ENCODE results near the gene MRM3. TPM values are rescaled to one million over a fixed set of nuclear protein-coding genes. Genes with fewer than 3 reads are reported as not detected.
"Not testable (repeated sequence)": the region's sequence is repeated elsewhere in the genome, so short reads cannot be mapped to it uniquely, and the experiment has no call there.

MRM3 gene
- total RNA-seq, 2 donors from 2014 or later = 13.0 to 22.5 TPM

GRCh38 chr17:778096-778495 lies 4.1 kb upstream of the MRM3 start:
- no peaks in the 10 kb centered on the region for H3K27me3 ChIP-seq
- intact Hi-C loops (cut with DNase I) = no loop called here

GRCh38 chr17:784143-784542 lies 2.0 kb downstream of the MRM3 start:
- Histone ChIP-seq H3K9ac (ENCODE audit: low read depth in 2 of 2, low read length in 2 of 2) (no peak overlapping the region), H3K4me1 (peaks cover 9% of the 10 kb centered on the region), H3K9me3 (no peaks in the 10 kb centered on the region), H3K36me3 (peaks cover 8% of the 10 kb centered on the region), H3K27ac (no peak overlapping the region), H3K4me3 (no peak overlapping the region), H3K27me3 (no peaks in the 10 kb centered on the region)
- TF ChIP-seq CTCF (IDR thresholded peaks at IDR 0.05) = no peak
- intact Hi-C loops (cut with DNase I) = no loop called here
- DNase-seq = no peak

More at GRCh38 chr17:778096-778495, 4.1 kb upstream of the MRM3 start:
- no peak for DNase-seq
- Histone ChIP-seq H3K36me3 (no peaks in the 10 kb centered on the region), H3K9me3 (no peaks in the 10 kb centered on the region), H3K27ac (no peak overlapping the region), H3K9ac (ENCODE audit: low read depth in 2 of 2, low read length in 2 of 2) (no peak overlapping the region), H3K4me1 (peaks cover 5% of the 10 kb centered on the region), H3K4me3 (no peak overlapping the region)
- TF ChIP-seq CTCF (IDR thresholded peaks at IDR 0.05) = no peak

GRCh38 chr17:785901-786300 lies 3.7 kb downstream of the MRM3 start:
- intact Hi-C loops (cut with DNase I); H3K36me3 ChIP-seq; H3K9ac ChIP-seq (ENCODE audit: low read depth in 2 of 2, low read length in 2 of 2); H3K9me3 ChIP-seq; H3K27ac ChIP-seq; DNase-seq; H3K27me3 ChIP-seq; H3K4me3 ChIP-seq; H3K4me1 ChIP-seq: not testable (repeated sequence)

GRCh38 chr17:787641-788221 lies 5.6 kb downstream of the MRM3 start:
- no peak overlapping the region for H3K9ac ChIP-seq (ENCODE audit: low read depth in 2 of 2, low read length in 2 of 2)
- H3K27ac ChIP-seq = no peak overlapping the region
- no peak for TF ChIP-seq CTCF (IDR thresholded peaks at IDR 0.05)
- peaks cover 6% of the 10 kb centered on the region for H3K4me1 ChIP-seq
- H3K27me3 ChIP-seq = no peaks in the 10 kb centered on the region
- peaks cover 8% of the 10 kb centered on the region for H3K36me3 ChIP-seq
- no peak overlapping the region for H3K4me3 ChIP-seq
- intact Hi-C loops (cut with DNase I) = no loop called here
- no peak for DNase-seq
- no peaks in the 10 kb centered on the region for H3K9me3 ChIP-seq

GRCh38 chr17:788551-788950 lies 6.4 kb downstream of the MRM3 start:
- no peak overlapping the region for H3K4me3 ChIP-seq
- intact Hi-C loops (cut with DNase I) = no loop called here
- no peaks in the 10 kb centered on the region for H3K4me1 ChIP-seq
- TF ChIP-seq CTCF (IDR thresholded peaks at IDR 0.05) = no peak
- no peak overlapping the region for H3K27ac ChIP-seq
- H3K9me3 ChIP-seq = no peaks in the 10 kb centered on the region
- H3K9ac ChIP-seq (ENCODE audit: low read depth in 2 of 2, low read length in 2 of 2) = no peak overlapping the region
- no peak for DNase-seq
- peaks cover 8% of the 10 kb centered on the region for H3K36me3 ChIP-seq
- no peaks in the 10 kb centered on the region for H3K27me3 ChIP-seq

GRCh38 chr17:789160-789840 lies 7.1 kb downstream of the MRM3 start:
- intact Hi-C loops (cut with DNase I) = no loop called here
- H3K9me3 ChIP-seq = no peaks in the 10 kb centered on the region
- no peak overlapping the region for H3K27ac ChIP-seq
- no peak for TF ChIP-seq CTCF (IDR thresholded peaks at IDR 0.05)
- no peaks in the 10 kb centered on the region for H3K27me3 ChIP-seq
- H3K4me1 ChIP-seq = no peaks in the 10 kb centered on the region
- H3K4me3 ChIP-seq = no peak overlapping the region
- no peak overlapping the region for H3K9ac ChIP-seq (ENCODE audit: low read depth in 2 of 2, low read length in 2 of 2)
- no peak for DNase-seq
- peaks cover 8% of the 10 kb centered on the region for H3K36me3 ChIP-seq

GRCh38 chr17:789931-790873 lies 8.0 kb downstream of the MRM3 start:
- intact Hi-C loops (cut with DNase I); H3K9ac ChIP-seq (ENCODE audit: low read depth in 2 of 2, low read length in 2 of 2); H3K27me3 ChIP-seq; DNase-seq; H3K4me3 ChIP-seq; H3K27ac ChIP-seq; H3K9me3 ChIP-seq; H3K4me1 ChIP-seq; H3K36me3 ChIP-seq: not testable (repeated sequence)

- intact Hi-C loops (cut with DNase I); H3K27ac ChIP-seq; H3K4me1 ChIP-seq; DNase-seq; H3K27me3 ChIP-seq; H3K9me3 ChIP-seq; H3K36me3 ChIP-seq; H3K4me3 ChIP-seq; H3K9ac ChIP-seq (ENCODE audit: low read depth in 2 of 2, low read length in 2 of 2): not testable (repeated sequence)
These were observed 8.7 kb downstream of the MRM3 start for GRCh38 chr17:790874-791247.

Data from colonic mucosa (tissue), 4 donors.